ENCODE data around the gene CD52. TPM values are rescaled to one million over a fixed set of nuclear protein-coding genes. Genes with fewer than 3 reads are reported as not detected.

Gene CD52
- polyA plus RNA-seq, 3 donors: 851 to 4,047 (median 2,617) TPM

DNA sequence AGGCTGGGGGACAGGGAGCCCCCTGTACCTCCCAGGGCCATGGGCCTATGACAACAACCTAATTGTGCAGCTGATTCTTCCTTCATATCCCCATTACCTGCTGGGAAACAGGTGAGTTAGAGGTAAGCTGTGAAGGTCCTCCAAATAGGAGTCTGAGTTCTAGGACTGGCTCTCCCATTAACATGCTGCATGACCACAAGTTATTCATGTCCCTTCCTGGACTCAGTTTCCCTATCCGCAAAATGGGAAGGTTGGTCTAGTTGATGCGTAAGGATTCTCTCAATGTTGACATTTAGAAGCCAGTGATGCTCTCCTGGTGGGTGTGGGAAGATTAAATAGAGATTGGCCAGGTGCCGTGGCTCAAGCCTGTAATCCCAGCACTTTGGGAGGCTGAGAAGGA is 50.7 kb downstream of the CD52 start:
- TF ChIP-seq, protein P1, sequence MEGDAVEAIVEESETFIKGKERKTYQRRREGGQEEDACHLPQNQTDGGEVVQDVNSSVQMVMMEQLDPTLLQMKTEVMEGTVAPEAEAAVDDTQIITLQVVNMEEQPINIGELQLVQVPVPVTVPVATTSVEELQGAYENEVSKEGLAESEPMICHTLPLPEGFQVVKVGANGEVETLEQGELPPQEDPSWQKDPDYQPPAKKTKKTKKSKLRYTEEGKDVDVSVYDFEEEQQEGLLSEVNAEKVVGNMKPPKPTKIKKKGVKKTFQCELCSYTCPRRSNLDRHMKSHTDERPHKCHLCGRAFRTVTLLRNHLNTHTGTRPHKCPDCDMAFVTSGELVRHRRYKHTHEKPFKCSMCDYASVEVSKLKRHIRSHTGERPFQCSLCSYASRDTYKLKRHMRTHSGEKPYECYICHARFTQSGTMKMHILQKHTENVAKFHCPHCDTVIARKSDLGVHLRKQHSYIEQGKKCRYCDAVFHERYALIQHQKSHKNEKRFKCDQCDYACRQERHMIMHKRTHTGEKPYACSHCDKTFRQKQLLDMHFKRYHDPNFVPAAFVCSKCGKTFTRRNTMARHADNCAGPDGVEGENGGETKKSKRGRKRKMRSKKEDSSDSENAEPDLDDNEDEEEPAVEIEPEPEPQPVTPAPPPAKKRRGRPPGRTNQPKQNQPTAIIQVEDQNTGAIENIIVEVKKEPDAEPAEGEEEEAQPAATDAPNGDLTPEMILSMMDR (IDR thresholded peaks at IDR 0.05): no peak
- H3K27me3 ChIP-seq (ENCODE audit: control insufficient read depth in 2 of 2, insufficient read depth in 2 of 2, low read length in 2 of 2): peaks cover 0 to 14% of the 10 kb centered on the region in 2 donors
- no peaks in the 10 kb centered on the region for H3K4me1 ChIP-seq (ENCODE audit: control insufficient read depth in 1 of 2, insufficient read depth in 2 of 2, low read length in 2 of 2)
- no peak overlapping the region for H3K4me3 ChIP-seq (replicated peaks in 1 of 3; ENCODE audit: low read depth in 2 of 3, low read length in 3 of 3)
- Mint-ChIP-seq H3K36me3 (no peaks in the 10 kb centered on the region), H3K9me3 (peaks cover 0 to 3% (median 0%) of the 10 kb centered on the region in 7 donors), H3K27ac (peak overlapping the region in 1 of 7 donors; percentile 27), H3K4me1 (peaks cover 17% of the 10 kb centered on the region), H3K27me3 (ENCODE audit: low read depth in 3 of 3) (peaks cover 22 to 44% (median 25%) of the 10 kb centered on the region in 3 donors), H3K4me3 (no peak overlapping the region)
- DNase-seq: no peak
- H4K20me1 ChIP-seq (ENCODE audit: insufficient read depth, low read length): no peaks in the 10 kb centered on the region
- H3K79me2 ChIP-seq (ENCODE audit: insufficient read depth, low read length): no peaks in the 10 kb centered on the region
- no peak overlapping the region for H3K9ac ChIP-seq (ENCODE audit: insufficient read depth, low read length, poor library complexity, severe bottlenecking)
- H3K9me3 ChIP-seq (replicated peaks in 1 of 2; ENCODE audit: control insufficient read depth in 1 of 2, insufficient read depth in 1 of 2, low read length in 2 of 2): no peaks in the 10 kb centered on the region
- no peak overlapping the region for H2AFZ ChIP-seq (ENCODE audit: insufficient read depth, low read depth, low read length, poor library complexity, severe bottlenecking)
- H3K27ac ChIP-seq (ENCODE audit: low read depth in 1 of 2, low read length in 2 of 2): no peak overlapping the region
- H3K4me2 ChIP-seq (replicated peaks; ENCODE audit: extremely low read depth, low read length, poor library complexity, severe bottlenecking): no peak overlapping the region
- H3K36me3 ChIP-seq (replicated peaks in 1 of 2; ENCODE audit: control insufficient read depth in 1 of 2, insufficient read depth in 2 of 2, low read length in 2 of 2): no peaks in the 10 kb centered on the region
- WGBS (ENCODE audit: insufficient coverage): 100% methylated on average over 1 of the region's 3 CpGs
- intact Hi-C loops (cut with micrococcal nuclease): no loop called here

Other genes starting within 250 kb of the CD52 start
- 1 to 10 TPM; 1.2 to 2.5 (median 2.3) TPM for gene PDIK1L, start 206.1 kb upstream of the CD52 start, polyA plus RNA-seq
- gene FAM110D, start 158.9 kb upstream of the CD52 start, polyA plus RNA-seq: not detected
- not detected for gene C1orf232, start 149.0 kb upstream of the CD52 start, polyA plus RNA-seq
- 10 to 100 TPM; 23.6 to 36.5 (median 27.8) TPM for gene ZNF593, start 148.1 kb upstream of the CD52 start, polyA plus RNA-seq
- gene ZNF593OS, start 146.1 kb upstream of the CD52 start, polyA plus RNA-seq: under 1 TPM in 2 of 3 donors, not detected in 1; 0.50 to 0.59 TPM
- 1 to 10 TPM in 1 of 3 donors, not detected in 2; 1.4 TPM for gene CNKSR1, start 140.5 kb upstream of the CD52 start, polyA plus RNA-seq
- not detected for gene CATSPER4, start 127.4 kb upstream of the CD52 start, polyA plus RNA-seq
- 10 to 100 TPM in 2 of 3 donors, 1 to 10 TPM in 1; 8.2 to 32.5 (median 10.9) TPM for gene CEP85, start 83.8 kb upstream of the CD52 start, polyA plus RNA-seq
- gene SH3BGRL3, start 37.9 kb upstream of the CD52 start, polyA plus RNA-seq: 1,000 to 10,000 TPM in 2 of 3 donors, 100 to 1,000 TPM in 1; 478 to 1,744 (median 1,706) TPM
- 100 to 1,000 TPM in 1 of 3 donors, 10 to 100 TPM in 2; 48.0 to 885 (median 52.1) TPM for gene UBXN11, start 11.3 kb upstream of the CD52 start, polyA plus RNA-seq
- under 1 TPM in 1 of 3 donors, not detected in 2; 0.52 TPM for gene CRYBG2, start 36.2 kb downstream of the CD52 start, polyA plus RNA-seq
- not detected for gene ZNF683, start 54.8 kb downstream of the CD52 start, polyA plus RNA-seq
- not detected for gene LIN28A, start 92.9 kb downstream of the CD52 start, polyA plus RNA-seq
- gene DHDDS, start 114.4 kb downstream of the CD52 start, polyA plus RNA-seq: 10 to 100 TPM; 21.3 to 27.4 (median 24.0) TPM
- gene HMGN2, start 154.5 kb downstream of the CD52 start, polyA plus RNA-seq: 100 to 1,000 TPM; 400 to 575 (median 555) TPM
- gene RPS6KA1, start 211.8 kb downstream of the CD52 start, polyA plus RNA-seq: 100 to 1,000 TPM; 116 to 189 (median 188) TPM

All from CD14-positive monocyte (primary cell).